Measurements from ENCODE around the gene SPDYE2B.
"Not testable (repeated sequence)": the region's sequence is repeated elsewhere in the genome, so short reads cannot be mapped to it uniquely, and the experiment has no call there.

- not testable (repeated sequence) for TF ChIP-seq CTCF, POLR2A (IDR thresholded peaks at IDR 0.05)
These were observed 38.3 kb upstream of the SPDYE2B start for GRCh38 chr7:102611675-102612325.
